ENCODE measurements around the gene CYP26B1.
A peak's percentile ranks its signal among the peaks of the same experiment; 100 is the strongest.

Gene CYP26B1

GRCh38 chr2:72082021-72082601 lies 65.6 kb downstream of the CYP26B1 start:
- DNase-seq (ENCODE audit: low spot score in 2 of 2) (no peak), ATAC-seq (no peak)
- H3K27ac Mint-ChIP-seq, result no peak overlapping the region
- no peaks in the 10 kb centered on the region for H3K36me3 Mint-ChIP-seq
- H3K4me3 Mint-ChIP-seq, result no peak overlapping the region
- H3K4me1 Mint-ChIP-seq, result no peaks in the 10 kb centered on the region
- no peaks in the 10 kb centered on the region for H3K9me3 Mint-ChIP-seq

DNA sequence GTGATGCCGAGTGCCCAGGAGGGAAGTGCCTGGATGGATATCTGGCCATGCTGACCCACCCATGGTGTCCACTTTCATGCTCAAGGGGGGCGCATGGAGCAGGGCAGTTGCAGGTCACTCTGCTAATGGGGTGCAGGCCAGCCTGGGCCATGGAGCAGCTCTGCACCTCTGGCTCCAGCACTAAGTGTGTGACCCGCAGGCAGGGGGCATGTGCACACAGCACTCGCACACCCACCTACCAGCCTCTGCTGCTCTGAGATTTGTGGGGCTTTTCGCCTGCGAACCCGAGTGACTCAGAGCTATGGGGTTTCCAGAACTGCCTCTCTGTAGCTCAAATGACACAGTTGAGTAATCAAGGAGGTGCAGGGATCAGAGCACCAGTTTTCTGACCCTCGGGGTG lies 66.2 kb downstream of the CYP26B1 start:
- no peaks in the 10 kb centered on the region for H3K4me1 Mint-ChIP-seq
- H3K36me3 Mint-ChIP-seq, result no peaks in the 10 kb centered on the region
- no peak overlapping the region for H3K27ac Mint-ChIP-seq
- H3K9me3 Mint-ChIP-seq, result no peaks in the 10 kb centered on the region
- no peak overlapping the region for H3K4me3 Mint-ChIP-seq
- ATAC-seq, result no peak
- no peak for DNase-seq (ENCODE audit: low spot score in 2 of 2)

DNA sequence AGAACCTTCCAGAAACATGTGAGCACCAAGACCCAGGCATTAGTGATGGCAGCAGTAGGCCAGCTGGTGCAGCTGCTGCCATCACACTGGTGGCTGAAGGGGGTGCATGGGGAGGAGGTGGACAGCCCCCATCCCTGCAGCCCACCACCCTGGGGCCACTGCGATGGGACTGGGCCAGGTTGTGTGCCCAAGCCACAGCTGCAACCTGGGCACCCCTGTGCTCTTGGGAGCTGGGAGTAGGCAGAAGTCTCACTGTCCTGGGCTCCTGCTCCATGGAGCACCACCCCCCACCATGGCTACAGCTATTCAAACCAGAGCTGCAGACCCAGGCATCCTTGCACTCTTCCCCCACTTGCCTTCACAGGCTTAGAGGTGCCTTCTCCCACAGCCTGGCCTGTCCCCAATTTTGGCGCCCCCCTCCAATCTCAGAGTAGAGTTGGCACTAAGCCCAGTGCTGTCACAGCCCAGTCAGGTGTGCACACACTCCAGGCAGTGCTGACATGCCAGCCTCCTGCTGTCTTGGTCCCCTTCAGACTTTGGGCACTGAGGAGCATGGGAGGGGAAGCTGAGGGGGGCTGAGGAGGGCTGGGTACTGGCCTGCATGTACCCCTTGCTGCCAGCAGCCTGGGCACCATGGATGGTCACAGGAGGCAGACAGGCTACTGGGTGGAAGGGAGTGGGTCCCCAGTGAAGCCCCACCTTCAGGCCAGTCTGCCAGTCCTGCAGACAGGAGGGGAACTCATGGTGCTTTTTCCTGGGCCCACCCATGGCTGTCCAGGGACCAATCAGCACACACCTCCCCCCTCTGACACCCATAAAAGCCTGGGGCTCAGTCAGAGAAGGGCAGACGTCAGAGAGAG lies 67.1 kb downstream of the CYP26B1 start:
- Mint-ChIP-seq H3K36me3 (no peaks in the 10 kb centered on the region), H3K4me1 (no peaks in the 10 kb centered on the region), H3K4me3 (no peak overlapping the region), H3K27ac (no peak overlapping the region), H3K9me3 (no peaks in the 10 kb centered on the region)
- ATAC-seq (peak; percentile 6), DNase-seq (ENCODE audit: low spot score in 2 of 2) (no peak)
